ENCODE data around the gene VTCN1.

Gene VTCN1

GRCh38 chr1:117209094-117209493 is 1.6 kb downstream of the VTCN1 start:
- DNase-seq (ENCODE audit: insufficient read length, low spot score) = no peak
- FAIRE-seq = no peak

GRCh38 chr1:117208580-117208979 is 2.1 kb downstream of the VTCN1 start:
- TF ChIP-seq CTCF (IDR thresholded peaks at IDR 0.05; ENCODE audit: insufficient read depth, missing control alignments) = no peak
- FAIRE-seq (no peak), DNase-seq (ENCODE audit: insufficient read length, low spot score) (no peak)

More at GRCh38 chr1:117209094-117209493, 1.6 kb downstream of the VTCN1 start:
- TF ChIP-seq CTCF (IDR thresholded peaks at IDR 0.05; ENCODE audit: insufficient read depth, missing control alignments) = no peak

GRCh38 chr1:117205368-117205767 is 5.4 kb downstream of the VTCN1 start:
- no peak for FAIRE-seq
- no peak for TF ChIP-seq CTCF (IDR thresholded peaks at IDR 0.05; ENCODE audit: insufficient read depth, missing control alignments)
- no peak for DNase-seq (ENCODE audit: insufficient read length, low spot score)

- no peak for TF ChIP-seq CTCF (IDR thresholded peaks at IDR 0.05; ENCODE audit: insufficient read depth, missing control alignments)
- DNase-seq (ENCODE audit: insufficient read length, low spot score) (no peak), FAIRE-seq (no peak)
Observed at GRCh38 chr1:117201808-117202207, 8.9 kb downstream of the VTCN1 start.

- TF ChIP-seq CTCF (IDR thresholded peaks at IDR 0.05; ENCODE audit: insufficient read depth, missing control alignments) = no peak
- DNase-seq (ENCODE audit: insufficient read length, low spot score) (no peak), FAIRE-seq (no peak)
Observed at GRCh38 chr1:117198097-117198496, 12.6 kb downstream of the VTCN1 start.

GRCh38 chr1:117189726-117190125 is 21.0 kb downstream of the VTCN1 start:
- DNase-seq (ENCODE audit: insufficient read length, low spot score) = no peak
- no peak for TF ChIP-seq CTCF (IDR thresholded peaks at IDR 0.05; ENCODE audit: insufficient read depth, missing control alignments)
- no peak for FAIRE-seq

- no peak for TF ChIP-seq CTCF (IDR thresholded peaks at IDR 0.05; ENCODE audit: insufficient read depth, missing control alignments)
- FAIRE-seq (no peak), DNase-seq (ENCODE audit: insufficient read length, low spot score) (no peak)
Observed at GRCh38 chr1:117188816-117189437, 21.8 kb downstream of the VTCN1 start.
